Tibial nerve (tissue), 4 donors: ENCODE data around the gene HIVEP2. TPM values are rescaled to one million over a fixed set of nuclear protein-coding genes. Genes with fewer than 3 reads are reported as not detected.

Source experiments
- DNase-seq, 2 donors: peaks; one replicate each; pipeline ENCODE4 v3.0.0-alpha.2; 2019; ENCODE audit warnings: low spot score in 2 of 2
- H3K27ac ChIP-seq, 4 donors: fragments of 200-600 bp; sonication (generic) in 3 of 4; one replicate each; pipeline ENCODE4 v1.5.1; 2017 to 2019; ENCODE audit warnings: mild to moderate bottlenecking in 1 of 4
- H3K27me3 ChIP-seq, 2 donors: fragments of 200-600 bp; sonication (generic) in 1 of 2; one replicate each; pipeline versions ENCODE4 v1.5.1 to v1.6.0; 2017 to 2019
- H3K36me3 ChIP-seq, 3 donors: fragments of 200-600 bp; sonication (generic); one replicate each; pipeline ENCODE4 v1.5.1; 2018 to 2019
- H3K4me1 ChIP-seq, 4 donors: fragments of 200-600 bp; sonication (generic) in 3 of 4; one replicate each; pipeline ENCODE4 v1.5.1; 2017 to 2019
- H3K4me3 ChIP-seq, 4 donors: fragments of 200-600 bp; sonication (generic) in 3 of 4; one replicate each; pipeline ENCODE4 v1.5.1; 2017 to 2019; ENCODE audit warnings: mild to moderate bottlenecking in 1 of 4, moderate library complexity in 1 of 4
- H3K9me3 ChIP-seq, 4 donors: fragments of 200-600 bp; sonication (generic) in 3 of 4; one replicate each; pipeline ENCODE4 v1.5.1; 2017 to 2019
- CTCF ChIP-seq, 5 experiments: fragments of 200-600 bp in 3 of 5; fragments of 450-650 bp in 2 of 5; sonication (generic) in 3 of 5; IDR thresholded peaks; one replicate each; pipeline ENCODE4 v1.5.1; 2016 to 2019; ENCODE audit warnings: antibody characterized with exemption in 5 of 5, mild to moderate bottlenecking in 3 of 5, moderate library complexity in 2 of 5
- EP300 ChIP-seq, 2 donors: sonication (generic); formaldehyde crosslinking; IDR thresholded peaks; one replicate each; pipeline ENCODE4 v1.6.1; 2017; ENCODE audit warnings: antibody characterized with exemption in 2 of 2, mild to moderate bottlenecking in 1 of 2
- POLR2A ChIP-seq, 2 donors: fragments of 450-650 bp; IDR thresholded peaks; one replicate each; pipeline ENCODE4 v1.6.1; 2017; ENCODE audit warnings: antibody characterized with exemption in 2 of 2, mild to moderate bottlenecking in 2 of 2, moderate library complexity in 2 of 2
- WGBS, 2 donors: methylation state at CpG; one replicate each; pipeline ENCODE4 v1.1.5; 2018; 5-methylcytosine and 5-hydroxymethylcytosine counted together
- total RNA-seq, 4 donors: library from RNA; depleted of rRNA; stranded (reverse); fragments of >200 nt; gene quantifications; one replicate each; pipeline ENCODE4 v1.1.0, GENCODE V29; 2016

HIVEP2 gene
- total RNA-seq, 4 donors from 2014 or later = 15.9 to 24.0 (median 19.9) TPM

- 95 to 100% methylated on average over 10 to 12 of the region's 12 CpGs for WGBS, 2 donors
- no peak overlapping the region for H3K4me3 ChIP-seq
- H3K9me3 ChIP-seq = no peaks in the 10 kb centered on the region
- H3K4me1 ChIP-seq = no peaks in the 10 kb centered on the region
- H3K36me3 ChIP-seq = peaks cover 0 to 53% (median 0%) of the 10 kb centered on the region in 3 donors
- H3K27ac ChIP-seq = no peak overlapping the region
- TF ChIP-seq POLR2A (IDR thresholded peaks at IDR 0.05) = no peak
- no peak for TF ChIP-seq EP300 (IDR thresholded peaks at IDR 0.05)
- TF ChIP-seq CTCF (IDR thresholded peaks at IDR 0.05) = no peak
- H3K27me3 ChIP-seq = no peaks in the 10 kb centered on the region
- no peak for DNase-seq
These were observed 173.8 kb downstream of the HIVEP2 start for GRCh38 chr6:142771162-142771561.

DNA sequence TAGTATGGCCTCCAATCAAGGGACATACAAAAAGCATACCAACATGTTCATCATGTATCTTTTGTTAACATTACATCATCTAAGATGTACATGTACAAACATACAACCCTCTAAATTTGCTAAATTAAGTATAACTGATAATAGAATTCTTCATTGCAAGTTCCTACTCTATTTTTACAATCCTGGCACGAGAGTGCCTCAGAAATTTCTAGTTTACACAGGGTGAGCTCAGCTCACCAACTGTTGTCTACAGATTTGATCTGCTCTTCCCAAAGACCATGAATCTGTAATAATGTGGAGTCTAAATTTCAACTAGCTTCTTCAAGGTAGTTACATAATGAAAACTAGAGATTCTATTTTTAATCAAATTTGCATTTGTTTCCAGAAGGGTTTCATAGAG is 179.7 kb downstream of the HIVEP2 start:
- H3K36me3 ChIP-seq = peaks cover 0 to 30% (median 4%) of the 10 kb centered on the region in 3 donors
- H3K27ac ChIP-seq = no peak overlapping the region
- no peaks in the 10 kb centered on the region for H3K9me3 ChIP-seq
- no peak for DNase-seq
- H3K27me3 ChIP-seq = no peaks in the 10 kb centered on the region
- 77 to 88% methylated on average over 1 of the region's 1 CpG for WGBS, 2 donors
- TF ChIP-seq POLR2A (IDR thresholded peaks at IDR 0.05) (no peak), EP300 (IDR thresholded peaks at IDR 0.05) (no peak), CTCF (IDR thresholded peaks at IDR 0.05) (no peak)
- H3K4me1 ChIP-seq = no peaks in the 10 kb centered on the region
- no peak overlapping the region for H3K4me3 ChIP-seq

DNA sequence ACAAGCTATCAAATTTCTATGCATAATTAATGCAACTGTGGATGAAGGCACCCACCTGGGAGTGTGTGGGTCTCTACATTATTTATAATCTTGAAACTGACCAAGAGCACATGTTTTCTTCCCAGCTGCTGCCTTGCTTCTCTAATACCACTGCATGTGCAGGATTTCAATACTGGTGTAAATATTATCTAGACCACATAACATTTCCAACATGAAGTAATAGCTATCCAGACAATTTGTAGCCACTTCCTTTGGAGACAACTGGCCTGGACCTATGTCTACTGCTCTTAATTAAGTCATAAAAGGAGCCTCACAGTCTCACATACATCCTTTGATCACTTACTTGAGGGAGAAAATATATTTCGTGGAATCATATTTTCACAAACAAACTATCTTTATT is 180.7 kb downstream of the HIVEP2 start:
- TF ChIP-seq EP300 (IDR thresholded peaks at IDR 0.05) (no peak), CTCF (IDR thresholded peaks at IDR 0.05) (no peak), POLR2A (IDR thresholded peaks at IDR 0.05) (no peak)
- Histone ChIP-seq H3K4me1 (no peaks in the 10 kb centered on the region), H3K27ac (no peak overlapping the region), H3K4me3 (no peak overlapping the region), H3K9me3 (no peaks in the 10 kb centered on the region), H3K36me3 (peaks cover 0 to 36% (median 12%) of the 10 kb centered on the region in 3 donors), H3K27me3 (no peaks in the 10 kb centered on the region)
- DNase-seq = no peak
- 92 to 97% methylated on average over 1 of the region's 1 CpG for WGBS, 2 donors

- H3K4me1 ChIP-seq = no peaks in the 10 kb centered on the region
- no peaks in the 10 kb centered on the region for H3K27me3 ChIP-seq
- DNase-seq = no peak
- peaks cover 0 to 47% (median 12%) of the 10 kb centered on the region in 3 donors for H3K36me3 ChIP-seq
- 68 to 75% methylated on average over 4 of the region's 4 CpGs for WGBS, 2 donors
- H3K9me3 ChIP-seq = no peaks in the 10 kb centered on the region
- H3K4me3 ChIP-seq = no peak overlapping the region
- H3K27ac ChIP-seq = no peak overlapping the region
- TF ChIP-seq EP300 (IDR thresholded peaks at IDR 0.05) = no peak
- TF ChIP-seq CTCF (IDR thresholded peaks at IDR 0.05) = no peak
- TF ChIP-seq POLR2A (IDR thresholded peaks at IDR 0.05) = no peak
These were observed 181.8 kb downstream of the HIVEP2 start for GRCh38 chr6:142763205-142763604.

GRCh38 chr6:142761756-142762155 is 183.2 kb downstream of the HIVEP2 start:
- H3K4me3 ChIP-seq = no peak overlapping the region
- no peak overlapping the region for H3K27ac ChIP-seq
- no peaks in the 10 kb centered on the region for H3K4me1 ChIP-seq
- TF ChIP-seq EP300 (IDR thresholded peaks at IDR 0.05) (no peak), CTCF (IDR thresholded peaks at IDR 0.05) (no peak), POLR2A (IDR thresholded peaks at IDR 0.05) (no peak)
- H3K9me3 ChIP-seq = no peaks in the 10 kb centered on the region
- no peak for DNase-seq
- 73 to 86% methylated on average over 1 of the region's 1 CpG for WGBS, 2 donors
- no peaks in the 10 kb centered on the region for H3K27me3 ChIP-seq
- peaks cover 0 to 52% (median 12%) of the 10 kb centered on the region in 3 donors for H3K36me3 ChIP-seq
